ENCODE results near the gene PMEL.

- TF ChIP-seq CTCF (IDR thresholded peaks at IDR 0.05) (no peak), POLR2A (IDR thresholded peaks at IDR 0.05) (no peak)
Measured at GRCh38 chr12:55925371-55925770, 40.5 kb downstream of the PMEL start.
